Hepatocyte (in vitro differentiated cells): ENCODE measurements around the gene UQCC2. TPM values are rescaled to one million over a fixed set of nuclear protein-coding genes. Genes with fewer than 3 reads are reported as not detected.

Experiments
- DNase-seq: peaks from one replicate; pipeline ENCODE4 v3.0.0-alpha.2; 2016; ENCODE audit warnings: low spot score
- H2AFZ ChIP-seq: fragments of 200-600 bp; sonication (generic); 2 replicates; pipeline ENCODE4 v1.6.0; 2016; ENCODE audit warnings: antibody characterized with exemption, mild to moderate bottlenecking
- H3K27ac ChIP-seq: fragments of 200-600 bp; sonication (generic); 2 replicates; pipeline ENCODE4 v1.5.1; 2016; ENCODE audit warnings: mild to moderate bottlenecking
- H3K27me3 ChIP-seq: fragments of 200-600 bp; sonication (generic); 2 replicates; pipeline ENCODE4 v1.6.1; 2016
- H3K36me3 ChIP-seq: fragments of 200-600 bp; sonication (generic); replicated peaks from 2 replicates; pipeline ENCODE4 v1.5.1; 2016; ENCODE audit warnings: low read depth; ENCODE audit not compliant: insufficient read depth
- H3K4me1 ChIP-seq: fragments of 200-600 bp; sonication (generic); 2 replicates; pipeline ENCODE4 v1.5.1; 2016; ENCODE audit warnings: mild to moderate bottlenecking, moderate library complexity; ENCODE audit not compliant: insufficient read depth
- H3K4me2 ChIP-seq: fragments of 200-600 bp; sonication (generic); 2 replicates; pipeline ENCODE4 v1.6.0; 2016
- H3K4me3 ChIP-seq: fragments of 200-600 bp; sonication (generic); 2 replicates; pipeline ENCODE4 v1.5.1; 2016; ENCODE audit warnings: mild to moderate bottlenecking
- H3K79me2 ChIP-seq: fragments of 200-600 bp; sonication (generic); 2 replicates; pipeline ENCODE4 v1.6.0; 2017; ENCODE audit warnings: mild to moderate bottlenecking
- H3K9me2 ChIP-seq: fragments of 200-600 bp; sonication (generic); replicated peaks from 2 replicates; pipeline ENCODE4 v1.6.0; 2017; ENCODE audit warnings: mild to moderate bottlenecking; ENCODE audit not compliant: insufficient read depth
- H3K9me3 ChIP-seq: fragments of 200-600 bp; sonication (generic); 2 replicates; pipeline ENCODE4 v1.5.1; 2016; ENCODE audit warnings: low read depth, mild to moderate bottlenecking
- H4K20me1 ChIP-seq: fragments of 200-600 bp; sonication (generic); 2 replicates; pipeline ENCODE4 v1.6.0; 2016; ENCODE audit warnings: mild to moderate bottlenecking; ENCODE audit not compliant: insufficient read depth, poor library complexity, severe bottlenecking
- CTCF ChIP-seq: fragments of 200-600 bp; sonication (generic); IDR thresholded peaks from 2 replicates; pipeline ENCODE4 v1.5.1; 2016; ENCODE audit warnings: antibody characterized with exemption, mild to moderate bottlenecking; ENCODE audit not compliant: poor library complexity
- EZH2 ChIP-seq: fragments of 200-600 bp; sonication (generic); IDR thresholded peaks from 2 replicates; pipeline ENCODE4 v1.6.1; 2016; ENCODE audit warnings: antibody characterized with exemption, mild to moderate bottlenecking, borderline replicate concordance
- EZH2phosphoT487 ChIP-seq: fragments of 200-600 bp; sonication (generic); IDR thresholded peaks from one replicate; pipeline ENCODE4 v1.6.1; 2018; ENCODE audit warnings: antibody characterized with exemption, mild to moderate bottlenecking, low read depth, moderate library complexity; ENCODE audit not compliant: unreplicated experiment, severe bottlenecking
- WGBS: methylation state at CpG from one replicate; pipeline ENCODE4 v1.1.6; 2016; ENCODE audit warnings: low lambda C conversion rate; ENCODE audit errors: missing lambda C conversion rate; 5-methylcytosine and 5-hydroxymethylcytosine counted together
- polyA plus RNA-seq: library from polyadenylated mRNA; unstranded; fragments of >200 nt; fragmentation: Nextera tagmentation; extraction: Ambion mirVana; gene quantifications from 2 replicates; pipeline ENCODE4 v1.2.1, GENCODE V29; 2016
- total RNA-seq: library from RNA; depleted of rRNA; stranded (reverse); fragments of >200 nt; gene quantifications from 2 replicates; pipeline ENCODE4 v1.2.3, GENCODE V29; 2014

The UQCC2 gene
- total and polyA plus RNA-seq, 2 experiments from 2014 or later, result 44.7 to 151 TPM

GRCh38 chr6:33684983-33685382, 26.5 kb downstream of the UQCC2 start:
- no peak overlapping the region for H3K4me2 ChIP-seq
- no peaks in the 10 kb centered on the region for H3K9me2 ChIP-seq
- no peaks in the 10 kb centered on the region for H3K36me3 ChIP-seq
- no peak overlapping the region for H2AFZ ChIP-seq
- no peaks in the 10 kb centered on the region for H3K9me3 ChIP-seq
- TF ChIP-seq EZH2phosphoT487, result no peak
- TF ChIP-seq CTCF, result no peak
- no peak for TF ChIP-seq EZH2
- H3K27me3 ChIP-seq, result no peaks in the 10 kb centered on the region
- no peaks in the 10 kb centered on the region for H3K79me2 ChIP-seq
- H3K4me3 ChIP-seq, result no peak overlapping the region
- no peak overlapping the region for H3K27ac ChIP-seq
- no peak for DNase-seq
- no peaks in the 10 kb centered on the region for H4K20me1 ChIP-seq
- WGBS, result 97% methylated on average over 7 of the region's 7 CpGs
- no peaks in the 10 kb centered on the region for H3K4me1 ChIP-seq

- Histone ChIP-seq H3K9me3 (no peaks in the 10 kb centered on the region), H3K4me2 (no peak overlapping the region), H3K79me2 (no peaks in the 10 kb centered on the region), H3K9me2 (no peaks in the 10 kb centered on the region), H3K4me1 (no peaks in the 10 kb centered on the region), H3K27ac (no peak overlapping the region), H3K4me3 (no peak overlapping the region), H2AFZ (no peak overlapping the region), H4K20me1 (no peaks in the 10 kb centered on the region), H3K27me3 (no peaks in the 10 kb centered on the region), H3K36me3 (no peaks in the 10 kb centered on the region)
- WGBS, result 94% methylated on average over 11 of the region's 16 CpGs
- TF ChIP-seq EZH2 (no peak), EZH2phosphoT487 (no peak), CTCF (no peak)
- no peak for DNase-seq
Measured at GRCh38 chr6:33684428-33684896, 27.0 kb downstream of the UQCC2 start.

- Histone ChIP-seq H2AFZ (no peak overlapping the region), H3K9me3 (no peaks in the 10 kb centered on the region), H3K4me1 (no peaks in the 10 kb centered on the region), H4K20me1 (no peaks in the 10 kb centered on the region), H3K79me2 (no peaks in the 10 kb centered on the region), H3K9me2 (no peaks in the 10 kb centered on the region), H3K4me3 (no peak overlapping the region), H3K27ac (no peak overlapping the region), H3K4me2 (no peak overlapping the region), H3K36me3 (no peaks in the 10 kb centered on the region), H3K27me3 (no peaks in the 10 kb centered on the region)
- no peak for DNase-seq
- 93% methylated on average over 19 of the region's 19 CpGs for WGBS
- TF ChIP-seq EZH2phosphoT487 (no peak), CTCF (no peak), EZH2 (no peak)
Measured at GRCh38 chr6:33683576-33684427, 27.7 kb downstream of the UQCC2 start.
